ENCODE results near the gene ALG13. TPM values are rescaled to one million over a fixed set of nuclear protein-coding genes. Genes with fewer than 3 reads are reported as not detected.
"Not testable (repeated sequence)": the region's sequence is repeated elsewhere in the genome, so short reads cannot be mapped to it uniquely, and the experiment has no call there.

Gene ALG13
- 24.7 and 28.0 TPM in 2 replicates for total RNA-seq (2014; rRNA removed; shearing (Covaris generic))

DNA sequence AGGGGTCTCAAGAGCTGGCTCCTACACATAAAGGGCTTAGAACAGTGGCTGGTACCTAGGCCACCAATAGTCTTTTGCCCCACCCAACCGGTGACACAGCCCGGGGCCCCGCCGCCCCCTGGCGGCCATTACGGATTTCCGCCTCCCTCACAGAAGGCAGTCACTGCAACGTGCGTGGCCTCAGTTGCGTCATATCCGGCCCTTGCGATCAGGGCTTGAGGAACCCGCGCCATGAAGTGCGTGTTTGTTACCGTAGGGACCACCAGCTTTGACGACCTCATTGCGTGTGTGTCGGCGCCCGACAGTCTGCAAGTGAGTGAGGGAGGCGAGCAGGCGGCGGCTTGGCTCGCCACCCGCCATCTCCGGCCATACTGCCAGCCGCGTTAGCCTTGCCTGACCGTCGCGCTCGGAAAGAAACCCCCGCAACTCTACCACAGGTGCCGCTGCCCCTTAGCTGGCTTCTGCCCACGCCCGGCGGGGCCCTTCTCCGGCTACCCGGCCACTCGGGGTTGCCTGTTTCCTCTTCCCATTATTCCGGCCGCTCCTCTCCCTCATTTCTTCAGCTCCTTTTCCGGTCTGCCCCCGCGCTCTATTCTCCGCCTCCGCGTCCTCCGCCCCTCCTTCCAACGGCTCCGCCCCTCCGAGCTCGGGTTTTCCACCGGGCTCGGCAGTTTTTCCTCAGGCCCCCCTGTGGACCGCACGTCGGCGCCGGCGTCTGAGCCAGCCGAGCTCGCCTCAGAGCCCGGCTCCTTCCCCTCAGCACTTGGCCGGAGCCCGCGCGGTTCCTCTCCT, at the start of gene ALG13:
Gene ALG13, plus strand, starts transcription at position 183 of the 792 bp plus-strand sequence. Its CDS starts 49 bp downstream, at position 232.
- DNase-seq (ENCODE audit: low spot score), result peak; percentile 57

DNA sequence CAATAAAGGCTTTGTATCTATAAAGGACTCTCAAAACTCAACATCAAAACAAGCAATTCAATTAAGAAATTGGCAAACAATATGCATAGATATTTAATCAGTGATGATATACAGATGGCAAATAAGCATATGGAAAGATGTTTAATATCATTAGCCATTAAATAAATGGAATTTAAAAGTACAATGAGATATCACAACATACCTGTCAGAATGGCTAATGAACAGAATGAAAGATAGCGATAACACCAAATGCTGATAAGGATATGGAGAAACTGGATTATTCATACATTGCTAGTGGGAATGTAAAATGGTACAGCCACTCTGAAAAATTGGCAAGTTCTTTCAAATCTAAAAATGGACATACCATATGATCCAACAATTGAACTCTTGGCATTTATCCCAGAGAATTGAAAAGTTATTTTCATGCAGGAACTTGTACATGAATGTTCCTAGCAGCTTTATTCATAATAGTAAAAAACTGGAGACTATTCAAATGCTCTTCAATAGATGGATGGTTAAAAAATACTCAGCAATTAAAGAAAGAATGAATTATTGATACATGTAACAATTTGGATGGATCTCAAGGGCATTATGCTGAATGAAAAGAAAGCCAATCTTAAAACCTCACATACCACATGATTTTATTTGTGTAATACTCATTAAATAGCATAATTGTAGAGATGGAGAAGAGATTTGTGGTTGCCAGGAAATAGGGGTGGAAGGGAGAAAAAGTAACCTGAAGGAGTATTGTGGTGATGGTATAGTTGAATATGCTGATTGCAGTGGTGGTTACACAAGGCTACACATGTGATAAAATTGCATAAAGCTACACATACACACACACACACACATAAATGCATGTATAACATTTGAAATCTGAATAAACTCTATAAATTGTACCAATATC, 45.9 kb upstream of the ALG13 start:
- DNase-seq (ENCODE audit: low spot score), result no peak

DNA sequence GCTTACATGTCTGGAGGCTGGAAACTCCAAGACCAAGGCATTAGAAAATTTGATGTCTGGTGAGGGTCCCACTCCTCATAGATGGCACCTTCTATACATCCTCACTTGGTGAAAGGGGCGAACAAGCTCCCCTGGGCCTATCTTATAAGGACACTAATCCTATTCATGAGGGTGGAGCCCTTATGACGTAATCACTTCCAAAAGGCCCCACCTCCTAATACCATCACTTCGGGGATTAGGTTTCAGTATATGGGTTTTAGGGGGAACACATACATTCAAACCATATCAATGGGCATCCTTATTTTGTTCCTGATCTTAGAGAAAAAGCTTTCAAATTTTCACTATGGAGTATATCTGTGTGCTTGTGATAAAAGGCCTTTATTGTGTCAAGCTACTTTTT, 39.0 kb upstream of the ALG13 start:
- no peak for DNase-seq (ENCODE audit: low spot score)

DNA sequence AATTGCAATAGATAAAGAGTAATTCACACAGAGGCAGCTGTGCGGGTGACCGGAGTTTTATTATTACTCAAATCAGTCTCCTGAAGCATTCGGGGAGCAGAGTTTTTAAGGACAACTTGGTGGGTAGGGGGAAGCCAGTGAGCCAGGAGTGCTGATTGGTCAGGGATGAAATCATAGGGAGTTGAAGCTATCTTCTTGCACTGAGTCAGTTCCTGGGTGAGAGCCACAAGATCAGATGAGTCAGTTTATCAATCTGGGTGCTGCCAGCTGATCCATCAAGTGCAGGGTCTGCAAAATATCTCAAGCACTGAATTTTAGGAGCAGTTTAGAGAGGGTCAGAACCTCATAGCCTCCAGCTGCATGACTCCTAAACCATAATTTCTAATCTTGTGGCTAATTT, 35.8 kb upstream of the ALG13 start:
- not testable (repeated sequence) for DNase-seq (ENCODE audit: low spot score)

DNA sequence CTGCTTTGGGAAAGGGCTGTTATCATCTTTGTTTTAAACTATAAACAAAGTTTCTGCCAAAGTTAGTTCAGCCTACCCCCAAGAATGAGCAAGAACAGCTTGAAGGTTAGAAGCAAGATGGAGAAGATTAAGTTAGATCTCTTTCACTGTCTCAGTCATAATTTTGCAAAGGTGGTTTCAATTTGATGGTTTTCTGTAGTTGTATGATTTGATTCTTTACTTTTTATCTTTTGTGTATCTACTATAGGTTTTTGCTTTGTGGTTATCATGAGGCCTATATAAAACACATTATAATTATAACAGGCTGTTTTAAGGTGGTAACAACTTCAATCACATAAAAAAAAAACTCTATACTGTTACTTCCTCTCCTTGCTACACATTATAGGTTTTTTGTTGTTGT, 35.4 kb upstream of the ALG13 start:
- DNase-seq (ENCODE audit: low spot score), result no peak

DNA sequence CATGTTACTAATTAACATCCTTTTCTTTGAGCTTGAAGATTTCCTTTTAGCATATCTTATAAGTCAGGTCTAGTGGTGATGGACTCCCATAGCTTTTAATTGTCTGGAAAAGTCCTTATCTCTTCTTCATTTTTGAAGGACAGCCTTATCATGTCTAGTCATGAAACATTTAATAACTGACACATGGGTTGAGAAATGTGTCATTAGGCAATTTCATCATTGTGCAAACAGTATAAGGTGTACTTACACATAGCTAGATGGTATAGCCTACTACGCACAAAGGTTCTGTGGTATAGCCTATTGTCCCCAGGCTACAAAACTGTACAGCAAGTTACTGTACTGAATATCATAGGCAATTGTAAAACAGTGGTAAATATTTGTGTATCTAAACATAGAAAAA, 34.5 kb upstream of the ALG13 start:
- DNase-seq (ENCODE audit: low spot score), result no peak

DNA sequence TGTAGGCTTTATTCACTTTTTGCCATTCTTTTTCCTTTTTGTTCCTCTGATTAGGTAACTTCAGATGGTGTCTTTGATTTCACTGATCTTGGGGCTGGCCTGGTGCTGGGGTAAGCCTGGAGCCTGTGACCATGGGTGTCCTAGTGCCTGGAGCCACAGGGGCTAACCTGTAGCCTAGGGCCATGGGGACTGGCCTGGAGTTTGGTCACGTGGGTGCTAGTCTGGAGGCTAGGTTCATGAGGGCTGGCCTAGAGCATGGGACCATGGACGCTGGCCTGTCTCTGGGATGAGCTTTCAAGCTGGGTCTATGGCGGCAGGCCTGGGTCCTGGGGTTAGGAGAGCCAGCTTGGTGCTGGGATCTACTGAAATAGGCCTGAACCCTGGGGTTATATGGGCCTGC, 32.2 kb upstream of the ALG13 start:
- no peak for DNase-seq (ENCODE audit: low spot score)

DNA sequence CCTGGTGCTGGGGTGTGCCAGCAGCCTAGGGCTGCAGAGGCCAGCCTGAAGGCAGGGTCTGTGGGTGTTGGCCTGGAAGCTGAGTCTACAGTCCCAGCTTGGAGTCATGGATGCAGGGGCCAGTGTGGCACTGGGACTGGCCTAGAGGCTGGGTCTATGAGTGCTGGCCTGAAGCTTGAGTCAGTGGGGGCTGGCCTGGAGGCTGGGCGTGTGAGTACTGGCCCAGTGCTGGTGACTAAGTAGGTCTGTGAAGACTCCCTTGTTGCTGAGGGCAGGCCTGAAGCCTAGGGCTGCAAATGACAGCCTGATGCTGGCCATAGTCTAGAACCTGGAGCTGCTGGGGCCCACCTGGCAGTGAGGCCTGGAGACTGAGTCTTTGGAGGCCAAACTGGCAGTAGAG, 31.3 kb upstream of the ALG13 start:
- DNase-seq (ENCODE audit: low spot score), result no peak

DNA sequence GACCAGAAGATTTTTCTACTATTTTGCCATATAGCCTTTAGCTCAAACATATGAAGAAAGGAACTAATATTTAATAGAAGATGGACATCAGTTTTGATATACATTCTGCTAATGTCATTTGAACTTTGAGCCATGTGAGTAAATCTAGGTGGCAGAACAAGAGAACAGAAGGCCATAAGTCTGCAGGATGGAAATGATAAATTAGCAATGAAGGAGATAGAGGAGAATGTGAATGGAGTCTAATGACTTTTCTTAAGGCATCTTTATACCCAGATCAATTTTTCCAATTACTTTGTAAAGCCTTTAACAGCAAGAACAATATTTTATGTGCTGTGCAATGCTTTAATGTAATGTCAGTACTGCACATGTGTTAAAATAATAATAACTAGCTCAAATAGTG, 30.1 kb upstream of the ALG13 start:
- DNase-seq (ENCODE audit: low spot score), result no peak

DNA sequence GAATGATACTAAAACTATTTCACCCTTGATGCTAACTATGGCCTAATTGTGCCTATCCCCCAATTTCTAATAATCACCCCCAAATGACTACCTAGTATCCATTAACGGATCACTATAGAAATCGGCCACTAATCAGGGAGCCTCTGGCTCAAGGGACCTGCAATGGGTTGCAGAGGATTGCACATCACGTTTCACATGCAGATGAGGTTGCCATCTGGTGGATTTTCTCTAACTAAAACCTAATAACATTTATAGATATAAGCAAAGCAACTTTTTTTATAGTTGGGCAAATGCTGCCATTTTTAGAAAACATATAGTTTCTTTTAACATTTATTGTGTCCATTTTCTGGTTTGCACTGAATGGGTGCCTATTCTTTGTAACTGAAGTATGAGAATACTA, 28.3 kb upstream of the ALG13 start:
- DNase-seq (ENCODE audit: low spot score), result no peak

DNA sequence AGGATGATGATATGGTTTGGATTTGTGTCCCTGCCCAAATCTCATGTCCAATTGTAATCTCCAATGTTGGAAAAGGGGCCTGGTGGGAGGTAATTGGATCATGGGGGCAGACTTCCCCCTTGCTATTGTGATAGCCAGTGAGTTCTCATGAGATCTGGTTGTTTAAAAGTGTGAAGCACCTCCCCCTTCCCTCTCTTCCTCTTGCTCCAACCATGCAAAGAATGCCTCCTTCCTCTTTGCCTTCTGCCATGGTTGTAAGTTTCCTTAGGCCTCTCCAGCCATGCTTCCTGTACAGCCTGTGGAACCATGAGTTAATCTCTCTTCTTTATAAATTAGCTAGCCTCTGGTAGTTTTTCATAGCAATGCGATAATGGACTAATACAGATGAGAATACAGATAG, 19.7 kb upstream of the ALG13 start:
- no peak for DNase-seq (ENCODE audit: low spot score)

DNA sequence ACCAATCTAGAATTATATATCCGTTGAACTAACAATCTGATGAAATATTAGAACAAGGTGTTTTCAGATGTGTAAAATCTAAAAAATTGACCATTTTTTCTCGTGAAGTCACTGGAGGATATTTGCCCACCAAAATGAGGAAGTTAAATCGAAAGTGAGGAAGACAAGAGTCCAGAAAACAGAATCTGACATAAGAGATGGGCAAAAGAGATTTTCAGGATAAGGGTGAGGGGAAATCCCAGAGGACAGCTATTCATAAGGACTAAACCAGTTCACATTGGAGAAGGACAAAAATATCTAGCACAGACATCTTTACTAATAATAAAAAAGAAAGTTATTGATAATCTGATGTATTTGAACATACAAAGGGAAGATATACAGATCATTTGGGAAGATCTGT, 18.7 kb upstream of the ALG13 start:
- DNase-seq (ENCODE audit: low spot score), result no peak

DNA sequence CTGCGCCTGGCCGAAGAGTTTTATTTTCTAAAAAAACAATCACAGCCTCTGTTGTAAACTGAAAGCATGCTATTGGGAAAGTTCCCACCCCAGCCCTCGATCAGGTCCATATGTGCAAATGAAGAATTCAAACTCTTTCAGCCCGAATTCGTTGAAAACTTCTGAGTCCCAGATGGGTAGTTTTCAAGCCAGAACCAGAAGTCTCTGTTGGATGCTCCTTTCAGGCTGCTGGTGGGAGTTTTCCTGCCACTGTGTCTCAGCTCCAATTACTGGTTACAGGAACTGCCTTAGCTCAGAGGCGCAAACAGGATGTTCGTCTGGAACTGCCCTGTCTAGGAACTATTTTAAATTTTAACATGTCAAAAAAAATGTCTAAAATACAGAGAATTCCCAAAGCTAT, 9.3 kb upstream of the ALG13 start:
- no peak for DNase-seq (ENCODE audit: low spot score)

DNA sequence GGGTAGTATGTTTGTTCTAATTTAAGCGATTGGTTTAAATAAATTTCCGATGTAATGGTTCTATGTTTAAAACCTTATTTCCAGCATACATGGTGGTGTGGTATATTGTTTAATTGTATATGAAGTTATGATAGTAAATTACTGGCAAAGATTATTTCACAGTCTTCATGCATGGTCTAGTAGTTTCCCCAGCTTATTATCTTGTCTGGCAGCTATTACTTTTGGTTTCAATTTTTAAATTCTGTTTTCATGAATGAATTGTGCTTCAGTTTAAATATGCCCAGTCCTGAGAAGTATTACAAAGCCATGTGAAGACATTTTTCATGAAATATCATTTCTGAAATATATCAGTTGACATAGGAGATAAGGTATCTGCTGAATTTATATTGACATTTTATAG, 6.3 kb downstream of the ALG13 start:
- DNase-seq (ENCODE audit: low spot score), result no peak

DNA sequence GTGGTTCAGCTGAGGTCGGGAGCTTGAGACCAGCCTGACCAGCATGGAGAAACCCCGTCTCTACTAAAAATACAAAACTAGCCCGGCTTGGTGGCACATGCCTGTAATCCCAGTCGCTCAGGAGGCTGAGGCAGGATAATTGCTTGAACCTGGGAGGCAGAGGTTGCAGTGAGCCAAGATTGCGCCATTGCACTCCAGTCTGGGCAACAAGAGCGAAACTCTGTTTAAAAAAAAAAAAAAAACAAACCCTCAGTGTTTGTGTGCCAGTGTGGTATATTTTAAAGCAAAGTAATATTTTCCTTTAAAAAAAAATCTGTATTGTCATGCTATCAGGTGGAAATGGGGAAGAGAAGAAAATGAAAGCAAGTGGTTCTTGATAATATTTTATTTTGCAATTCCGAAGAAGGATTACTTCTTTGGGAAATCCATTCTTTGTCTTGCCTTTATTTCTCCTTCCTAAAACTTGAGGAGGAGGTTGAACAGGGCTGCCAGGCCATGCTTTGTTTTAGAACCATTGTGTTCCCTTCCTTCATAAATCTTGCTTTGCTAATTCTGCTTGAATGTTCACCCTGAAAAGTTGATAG, 14.4 kb downstream of the ALG13 start:
- DNase-seq (ENCODE audit: low spot score), result no peak

DNA sequence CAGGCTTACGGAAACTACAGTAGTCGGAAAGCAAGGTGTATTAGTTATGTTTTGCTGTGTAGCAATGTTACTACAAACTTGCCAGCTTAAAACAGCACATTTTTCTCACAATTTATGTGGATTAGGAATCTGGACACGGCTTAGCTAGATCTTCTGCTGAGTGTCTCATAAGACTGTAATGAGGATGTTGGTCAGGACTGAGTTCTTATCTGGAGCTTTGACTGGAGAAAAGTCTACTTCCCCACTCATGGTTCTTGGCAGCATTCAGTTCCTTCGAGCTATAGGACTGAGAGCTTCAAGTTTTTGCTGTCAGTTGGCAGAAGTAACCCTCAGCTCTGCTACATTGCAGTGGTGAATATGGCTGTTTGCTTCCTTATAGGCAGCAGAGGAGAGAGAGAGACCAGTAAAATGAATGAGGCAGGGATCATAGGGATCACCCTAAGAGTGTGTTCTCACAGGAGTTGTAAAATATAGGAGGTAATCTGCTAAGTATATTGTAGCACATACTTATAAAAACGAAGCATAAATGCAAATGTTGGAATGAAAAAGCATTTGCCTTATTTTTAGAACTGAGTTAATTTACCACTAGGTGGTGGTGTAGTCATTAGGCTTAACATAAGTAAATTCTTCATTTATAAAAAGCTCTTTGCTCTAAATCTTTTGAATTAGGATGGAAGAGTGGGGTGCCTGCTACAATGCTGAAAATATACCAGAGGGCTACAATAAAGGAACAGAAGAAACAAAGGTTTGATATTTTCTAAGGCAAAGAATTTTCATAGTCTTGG, 38.6 kb downstream of the ALG13 start:
- DNase-seq (ENCODE audit: low spot score), result no peak

DNA sequence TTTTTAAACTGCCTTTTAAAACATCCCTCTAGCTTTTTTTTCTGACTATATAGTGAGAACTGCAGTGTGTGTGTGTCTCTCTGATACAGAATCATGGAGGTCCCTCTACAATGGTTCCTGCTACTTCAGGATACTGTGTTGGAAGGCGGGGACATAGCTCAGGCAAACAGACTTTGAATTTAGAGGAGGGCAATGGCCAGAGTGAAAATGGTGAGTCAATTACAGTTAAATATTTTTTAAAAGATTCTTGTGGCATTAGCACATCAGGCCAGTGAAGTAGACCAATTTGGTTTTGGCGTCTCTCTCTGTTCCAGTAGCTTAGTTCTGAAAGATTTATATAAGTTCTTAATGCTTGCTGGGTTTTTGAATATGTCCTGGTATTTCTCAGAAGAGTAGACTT, 47.1 kb downstream of the ALG13 start:
- DNase-seq (ENCODE audit: low spot score), result no peak

DNA sequence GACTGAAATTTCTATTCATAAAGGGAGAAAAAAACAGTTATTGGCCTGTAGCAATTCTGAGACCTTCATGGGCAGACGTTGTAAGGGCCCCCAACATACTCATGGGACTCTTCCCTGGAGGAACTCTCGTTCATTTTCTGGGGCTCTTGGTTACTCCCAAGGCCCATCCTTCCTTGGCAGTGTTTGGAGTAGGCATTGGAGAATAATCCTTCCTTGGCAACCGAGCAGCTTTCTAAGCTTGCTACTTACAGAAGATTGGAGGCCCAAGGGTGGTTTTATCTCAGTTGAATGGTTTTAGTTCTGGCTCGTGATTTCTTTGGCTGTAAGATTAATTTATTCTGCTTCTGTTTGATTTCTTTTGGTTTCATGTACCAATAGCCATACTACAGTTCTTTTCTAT, 50.4 kb downstream of the ALG13 start:
- no peak for DNase-seq (ENCODE audit: low spot score)

DNA sequence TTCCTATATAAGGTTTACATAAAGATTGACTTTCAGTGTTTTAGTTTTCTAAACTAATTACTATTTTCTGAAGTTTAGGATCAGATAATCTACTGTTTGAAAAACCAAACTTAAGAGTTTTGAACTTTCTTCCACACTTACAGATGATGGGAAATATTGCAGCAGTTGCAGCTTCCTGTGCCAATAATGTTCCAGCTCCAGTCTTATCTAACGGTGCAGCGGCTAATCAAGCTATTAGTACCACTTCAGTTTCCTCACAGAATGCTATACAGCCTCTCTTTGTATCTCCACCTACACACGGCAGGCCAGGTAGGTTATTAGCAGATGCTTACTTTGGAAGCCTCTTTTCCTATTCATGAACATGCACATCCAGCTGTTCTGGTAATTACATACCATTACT, 55.6 kb downstream of the ALG13 start:
- DNase-seq (ENCODE audit: low spot score), result no peak

DNA sequence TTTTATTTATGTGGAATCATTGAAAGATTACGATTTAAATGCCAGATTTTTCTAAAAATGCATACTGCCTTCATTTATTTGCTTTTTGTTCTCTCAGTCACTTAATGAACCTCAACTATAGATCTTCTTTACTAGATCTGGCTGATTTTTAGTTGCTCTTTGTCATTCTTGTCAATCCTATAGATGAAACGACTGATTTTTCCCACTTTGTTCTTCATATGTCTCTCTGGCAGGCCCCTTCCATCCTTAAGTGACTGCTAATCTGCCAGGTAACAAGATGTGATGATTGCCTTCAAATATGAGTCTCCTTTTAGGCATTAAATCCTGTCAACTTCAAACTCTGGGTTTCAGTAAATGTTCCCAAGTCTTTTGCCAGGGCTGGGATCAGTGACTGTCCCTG, 61.0 kb downstream of the ALG13 start:
- DNase-seq (ENCODE audit: low spot score), result no peak

DNA sequence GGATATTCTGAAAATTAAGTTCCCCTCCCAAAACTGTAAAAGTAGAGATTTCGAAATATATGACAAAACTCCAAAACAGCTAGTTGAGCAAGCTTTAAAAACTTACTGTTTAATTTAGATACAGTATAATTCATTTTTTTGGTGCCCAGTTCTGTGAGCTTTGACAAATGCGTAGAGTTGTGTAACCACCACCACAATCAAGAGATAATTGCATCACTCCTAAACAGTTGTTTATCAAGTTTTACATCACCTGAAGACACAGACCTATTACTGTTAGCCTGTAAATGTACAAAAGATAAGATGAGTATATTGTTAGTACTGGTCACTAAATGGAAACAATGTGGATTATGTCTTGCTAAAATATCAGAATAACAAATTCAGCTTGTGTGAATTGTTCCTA, 62.3 kb downstream of the ALG13 start:
- no peak for DNase-seq (ENCODE audit: low spot score)

DNA sequence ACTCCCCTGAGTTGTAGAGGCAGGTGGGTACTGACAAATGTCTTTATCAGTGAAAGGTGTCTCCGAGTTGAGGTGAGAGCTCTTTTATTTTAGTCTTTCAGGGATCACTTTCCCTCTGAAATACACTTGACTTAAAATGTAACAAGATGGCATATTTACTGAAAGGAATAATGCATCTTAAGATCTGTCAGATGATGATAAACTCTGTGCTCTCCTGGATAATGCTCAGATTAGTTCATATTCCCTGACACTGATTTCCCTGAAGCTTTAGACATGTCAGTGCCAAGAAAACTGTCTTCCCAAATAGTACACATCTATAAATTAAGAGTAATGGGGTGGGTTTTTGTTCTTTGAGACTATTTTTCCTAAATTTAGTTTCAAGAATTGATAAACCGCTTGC, 75.5 kb downstream of the ALG13 start:
- DNase-seq (ENCODE audit: low spot score), result no peak
